WTC11 (cell line): ENCODE data around the gene PLA2G4A. TPM values are rescaled to one million over a fixed set of nuclear protein-coding genes. Genes with fewer than 3 reads are reported as not detected.

ENCODE experiments used
- ATAC-seq: fragments of 200-7000 bp; cut with Tn5 transposase; 2 replicates; pipeline ENCODE4 v1.10.0; 2021; ENCODE audit warnings: mild to moderate bottlenecking, moderate library complexity
- Bru-seq: library from RNA; stranded (reverse); fragments of 400-500 nt; gene quantifications from one replicate; lab custom pipeline; 2021; lab: Mats Ljungman, UMichigan
- CTCF ChIA-PET: fragments of 300-600 bp; sonication (Branson Sonifier 250); formaldehyde crosslinking; loops from one replicate; lab custom pipeline; 2021; ENCODE audit warnings: antibody characterized with exemption; lab: Charles Lee
- POLR2A ChIA-PET: fragments of 350-600 bp; sonication (Branson Sonifier 250); formaldehyde crosslinking; loops from one replicate; lab custom pipeline; 2021; ENCODE audit warnings: antibody characterized with exemption; lab: Charles Lee
- DNase-seq: peaks from one replicate; pipeline ENCODE4 v3.0.0; 2021; ENCODE audit warnings: low spot score
- H3K27ac Mint-ChIP-seq: 2 replicates; pipeline ENCODE4 v1.8.0; 2021; ENCODE audit warnings: mixed read lengths
- H3K27me3 Mint-ChIP-seq: 2 replicates; pipeline ENCODE4 v1.8.0; 2021; ENCODE audit warnings: low read depth, mild to moderate bottlenecking, moderate library complexity, mixed read lengths
- H3K36me3 Mint-ChIP-seq: 2 replicates; pipeline ENCODE4 v1.8.0; 2021; ENCODE audit warnings: mixed read lengths
- H3K4me1 Mint-ChIP-seq: 2 replicates; pipeline ENCODE4 v1.8.0; 2022; ENCODE audit warnings: mixed read lengths
- H3K4me3 Mint-ChIP-seq: 2 replicates; pipeline ENCODE4 v1.8.0; 2021; ENCODE audit warnings: mild to moderate bottlenecking, moderate library complexity, mixed read lengths
- H3K9me3 Mint-ChIP-seq: 2 replicates; pipeline ENCODE4 v1.8.0; 2021; ENCODE audit warnings: mixed read lengths
- ARID4B ChIP-seq: sonication (generic); formaldehyde crosslinking; IDR thresholded peaks from 2 replicates; pipeline ENCODE4 v1.8.0; 2023; ENCODE audit warnings: missing genetic modification reagents, mild to moderate bottlenecking, borderline replicate concordance
- ATF2 ChIP-seq: sonication (generic); formaldehyde crosslinking; IDR thresholded peaks from 2 replicates; pipeline ENCODE4 v1.8.1; 2022; ENCODE audit warnings: low read depth, missing genetic modification reagents, borderline replicate concordance
- EMX1 ChIP-seq: fragments of 250-450 bp; sonication (Bioruptor Pico); IDR thresholded peaks from 2 replicates; pipeline ENCODE4 v1.8.0; 2021; ENCODE audit warnings: mild to moderate bottlenecking
- JUN ChIP-seq: sonication (generic); formaldehyde crosslinking; IDR thresholded peaks from 2 replicates; pipeline ENCODE4 v1.8.0; 2023; ENCODE audit warnings: mild to moderate bottlenecking, missing genetic modification reagents
- OVOL2 ChIP-seq: fragments of 250-450 bp; sonication (Bioruptor Pico); IDR thresholded peaks from 2 replicates; pipeline ENCODE4 v1.9.0; 2021; ENCODE audit warnings: mild to moderate bottlenecking, borderline replicate concordance
- SMAD4 ChIP-seq: sonication (generic); formaldehyde crosslinking; IDR thresholded peaks from 2 replicates; pipeline ENCODE4 v1.8.0; 2022; ENCODE audit warnings: mild to moderate bottlenecking, missing genetic modification reagents
- STAT6 ChIP-seq: sonication (generic); formaldehyde crosslinking; conservative IDR thresholded peaks from 2 replicates; pipeline ENCODE4 v1.8.1; 2023; ENCODE audit warnings: mild to moderate bottlenecking, low read depth, missing genetic modification reagents, moderate library complexity
- TEAD1 ChIP-seq: sonication (generic); formaldehyde crosslinking; IDR thresholded peaks from 2 replicates; pipeline ENCODE4 v1.8.0; 2022; ENCODE audit warnings: mild to moderate bottlenecking, missing genetic modification reagents
- USF1 ChIP-seq: sonication (generic); formaldehyde crosslinking; IDR thresholded peaks from 2 replicates; pipeline ENCODE4 v1.8.0; 2022; ENCODE audit warnings: mild to moderate bottlenecking, missing genetic modification reagents
- USF2 ChIP-seq: sonication (generic); formaldehyde crosslinking; IDR thresholded peaks from 2 replicates; pipeline ENCODE4 v1.8.1; 2023; ENCODE audit warnings: mild to moderate bottlenecking, missing genetic modification reagents, moderate library complexity
- ZNF317 ChIP-seq: sonication (generic); formaldehyde crosslinking; IDR thresholded peaks from 2 replicates; pipeline ENCODE4 v1.8.1; 2023; ENCODE audit warnings: low read depth, mild to moderate bottlenecking, moderate library complexity, missing genetic modification reagents, borderline replicate concordance
- ZNF512 ChIP-seq: sonication (generic); formaldehyde crosslinking; IDR thresholded peaks from 2 replicates; pipeline ENCODE4 v1.8.1; 2022; ENCODE audit warnings: missing genetic modification reagents, borderline replicate concordance
- ZNF671 ChIP-seq: fragments of 250-450 bp; sonication (Bioruptor Pico); IDR thresholded peaks from 2 replicates; pipeline ENCODE4 v1.8.0; 2021; ENCODE audit warnings: mild to moderate bottlenecking
- long read RNA-seq, 3 experiments: library from RNA in 1 of 3; library from capped mRNA in 1 of 3; library from polyadenylated mRNA in 1 of 3; unstranded in 2 of 3; stranded (forward) in 1 of 3; transcript quantifications; one replicate each; pipeline ENCODE4 v2.0.0, GENCODE V29; 2021
- total RNA-seq: library from RNA; stranded (reverse); gene quantifications from 3 replicates; pipeline ENCODE4 v1.2.3, GENCODE V29; 2021
- TF ChIP-seq, protein P1 (sequence below): sonication (generic); formaldehyde crosslinking; IDR thresholded peaks from 2 replicates; pipeline ENCODE4 v1.8.1; 2023; ENCODE audit warnings: mild to moderate bottlenecking, missing genetic modification reagents

The PLA2G4A gene
- total RNA-seq (1.3 to 1.5 TPM (median 1.4 TPM) in 3 replicates), Bru-seq, nascent RNA (percentile 30 among the genes with signal in this experiment)
- long read RNA-seq, experiment 1, transcript PLA2G4A-201 (18 exons, 2,875 nt): major isoform, 8 of 10 reads
- long read RNA-seq, experiment 1, partial matches to known transcripts: 0 of 10 reads
- long read RNA-seq, experiment 1, other reads (novel, unspliced or antisense): 2 of 10 reads
- long read RNA-seq, experiment 2, partial matches to known transcripts: 1 of 3 reads
- long read RNA-seq, experiment 2, other reads (novel, unspliced or antisense): 0 of 3 reads
- long read RNA-seq, experiment 3: 0 reads

- peak within 1 kb of the TSS; percentile 86 for H3K4me3 Mint-ChIP-seq
- ATAC-seq (peak; percentile 97), DNase-seq (no peak)
- POLR2A ChIA-PET: no interaction called here
- H3K36me3 Mint-ChIP-seq: no peaks in the 10 kb centered on the region
- CTCF ChIA-PET: interaction anchor here (1.0 kb wide), 1 partner anchor 159 kb away, joined by 3 read pairs; no protein-coding TSS in a partner anchor
- no peaks in the 10 kb centered on the region for H3K9me3 Mint-ChIP-seq
- H3K27ac Mint-ChIP-seq: no peak within 1 kb of the TSS
- peaks cover 10% of the 10 kb centered on the region; the same call in 1 of the 2 replicates for H3K27me3 Mint-ChIP-seq
- TF ChIP-seq USF1 (CRISPR knock-in tag): 0 out of 2 replicates have a peak, but pooled peaks have one; percentile 37
- TF ChIP-seq USF2 (CRISPR knock-in tag): peak; percentile 52; the same call in 1 of the 2 replicates
- no peak for TF ChIP-seq JUN
- peaks cover 12% of the 10 kb centered on the region for H3K4me1 Mint-ChIP-seq
Measured at GRCh38 chr1:186828611-186829454, at the start of gene PLA2G4A. PLA2G4A (plus strand) TSS chr1:186828949; CDS start chr1:186854355, 25,406 bp downstream.

GRCh38 chr1:186780076-186780475 is 48.7 kb upstream of the PLA2G4A start:
- Mint-ChIP-seq H3K4me1 (no peaks in the 10 kb centered on the region), H3K27me3 (no peaks in the 10 kb centered on the region)
- TF ChIP-seq ZNF671 (no peak), ATF2 (CRISPR knock-in tag) (no peak), TEAD1 (no peak), SMAD4 (CRISPR knock-in tag) (no peak), STAT6 (CRISPR knock-in tag) (no peak), USF2 (CRISPR knock-in tag) (no peak), EMX1 (CRISPR knock-in tag) (no peak), ZNF512 (CRISPR knock-in tag) (no peak), ARID4B (CRISPR knock-in tag) (no peak), OVOL2 (CRISPR knock-in tag) (no peak), ZNF317 (no peak)
- TF ChIP-seq, protein P1, sequence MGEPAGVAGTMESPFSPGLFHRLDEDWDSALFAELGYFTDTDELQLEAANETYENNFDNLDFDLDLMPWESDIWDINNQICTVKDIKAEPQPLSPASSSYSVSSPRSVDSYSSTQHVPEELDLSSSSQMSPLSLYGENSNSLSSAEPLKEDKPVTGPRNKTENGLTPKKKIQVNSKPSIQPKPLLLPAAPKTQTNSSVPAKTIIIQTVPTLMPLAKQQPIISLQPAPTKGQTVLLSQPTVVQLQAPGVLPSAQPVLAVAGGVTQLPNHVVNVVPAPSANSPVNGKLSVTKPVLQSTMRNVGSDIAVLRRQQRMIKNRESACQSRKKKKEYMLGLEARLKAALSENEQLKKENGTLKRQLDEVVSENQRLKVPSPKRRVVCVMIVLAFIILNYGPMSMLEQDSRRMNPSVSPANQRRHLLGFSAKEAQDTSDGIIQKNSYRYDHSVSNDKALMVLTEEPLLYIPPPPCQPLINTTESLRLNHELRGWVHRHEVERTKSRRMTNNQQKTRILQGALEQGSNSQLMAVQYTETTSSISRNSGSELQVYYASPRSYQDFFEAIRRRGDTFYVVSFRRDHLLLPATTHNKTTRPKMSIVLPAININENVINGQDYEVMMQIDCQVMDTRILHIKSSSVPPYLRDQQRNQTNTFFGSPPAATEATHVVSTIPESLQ (CRISPR knock-in tag): no peak

More at GRCh38 chr1:186780076-186780475, 48.7 kb upstream of the PLA2G4A start:
- H3K9me3 Mint-ChIP-seq: no peaks in the 10 kb centered on the region
- DNase-seq (no peak), ATAC-seq (no peak)
- H3K27ac Mint-ChIP-seq: no peak overlapping the region
- ChIA-PET POLR2A (no interaction called here), CTCF (no interaction called here)
- no peak overlapping the region for H3K4me3 Mint-ChIP-seq
- no peaks in the 10 kb centered on the region for H3K36me3 Mint-ChIP-seq
